Fibroblast of pulmonary artery (primary cell): ENCODE data around the gene C11orf97.
"Not testable (repeated sequence)": the region's sequence is repeated elsewhere in the genome, so short reads cannot be mapped to it uniquely, and the experiment has no call there.

Experiments used
- DNase-seq: peaks from one replicate; pipeline ENCODE4 v3.0.0-alpha.2; 2010; ENCODE audit warnings: low read depth
- H3K4me3 ChIP-seq: replicated peaks from 2 replicates; pipeline ENCODE4 v1.5.1; 2011; ENCODE audit warnings: low read depth, mild to moderate bottlenecking, control low read depth, low read length, moderate library complexity
- CTCF ChIP-seq: IDR thresholded peaks from 2 replicates; pipeline ENCODE4 v1.5.1; 2011; ENCODE audit warnings: mild to moderate bottlenecking, control low read depth, low read length, inconsistent platforms; ENCODE audit errors: missing control alignments

The C11orf97 gene

GRCh38 chr11:94545264-94546161 is 33.3 kb downstream of the C11orf97 start:
- TF ChIP-seq CTCF: no peak
- no peak for DNase-seq
- peak overlapping the region; percentile 57 for H3K4me3 ChIP-seq

- H3K4me3 ChIP-seq: peak overlapping the region; percentile 57
- no peak for DNase-seq
These were observed 33.9 kb downstream of the C11orf97 start for GRCh38 chr11:94546162-94546470.

GRCh38 chr11:94546886-94547285 is 34.6 kb downstream of the C11orf97 start:
- H3K4me3 ChIP-seq: no peak overlapping the region

More at GRCh38 chr11:94546162-94546470, 33.9 kb downstream of the C11orf97 start:
- no peak for TF ChIP-seq CTCF

GRCh38 chr11:94549146-94549545 is 36.9 kb downstream of the C11orf97 start:
- TF ChIP-seq CTCF: no peak
- no peak for DNase-seq

More at GRCh38 chr11:94546886-94547285, 34.6 kb downstream of the C11orf97 start:
- DNase-seq: no peak
- no peak for TF ChIP-seq CTCF

GRCh38 chr11:94550513-94550912 is 38.3 kb downstream of the C11orf97 start:
- no peak overlapping the region for H3K4me3 ChIP-seq
- no peak for TF ChIP-seq CTCF
- DNase-seq: no peak

More at GRCh38 chr11:94549146-94549545, 36.9 kb downstream of the C11orf97 start:
- H3K4me3 ChIP-seq: no peak overlapping the region

- H3K4me3 ChIP-seq: no peak overlapping the region
- peak; percentile 53 for DNase-seq
- TF ChIP-seq CTCF: no peak
These were observed 41.7 kb downstream of the C11orf97 start for GRCh38 chr11:94553938-94554337.

GRCh38 chr11:94555752-94556329 is 43.6 kb downstream of the C11orf97 start:
- not testable (repeated sequence) for DNase-seq, H3K4me3 ChIP-seq
